Stimulated activated CD4-positive, alpha-beta T cell treated with anti-CD3 and anti-CD28 coated beads, Interleukin-15, amount 100 ng/mL, for 48 hours (primary cell): Measurements from ENCODE around the gene ZNF778.
A peak's percentile ranks its signal among the peaks of the same experiment; 100 is the strongest.
"Not testable (repeated sequence)": the region's sequence is repeated elsewhere in the genome, so short reads cannot be mapped to it uniquely, and the experiment has no call there.

ENCODE experiments used
- DNase-seq, 2 donors: peaks; one replicate each; pipeline ENCODE4 v3.0.0-alpha.2; 2020; ENCODE audit warnings: low read depth in 2 of 2

Gene ZNF778

GRCh38 chr16:89179656-89180315 lies 37.7 kb upstream of the ZNF778 start:
- no peak for DNase-seq

GRCh38 chr16:89183463-89183862 lies 34.0 kb upstream of the ZNF778 start:
- no peak for DNase-seq

GRCh38 chr16:89183975-89184676 lies 33.4 kb upstream of the ZNF778 start:
- DNase-seq: no peak

GRCh38 chr16:89184677-89184932 lies 32.9 kb upstream of the ZNF778 start:
- no peak for DNase-seq

GRCh38 chr16:89184933-89185794 lies 32.3 kb upstream of the ZNF778 start:
- DNase-seq: no peak

GRCh38 chr16:89185887-89186592 lies 31.5 kb upstream of the ZNF778 start:
- DNase-seq: not testable (repeated sequence)

- DNase-seq: not testable (repeated sequence)
These were observed 30.9 kb upstream of the ZNF778 start for GRCh38 chr16:89186593-89187031.

GRCh38 chr16:89187032-89187769 lies 30.3 kb upstream of the ZNF778 start:
- no peak for DNase-seq

- no peak for DNase-seq
These were observed 29.6 kb upstream of the ZNF778 start for GRCh38 chr16:89187770-89188392.

- DNase-seq: not testable (repeated sequence)
These were observed 28.8 kb upstream of the ZNF778 start for GRCh38 chr16:89188471-89189357.

- no peak for DNase-seq
These were observed 28.0 kb upstream of the ZNF778 start for GRCh38 chr16:89189358-89190025.

GRCh38 chr16:89190150-89190958 lies 27.1 kb upstream of the ZNF778 start:
- DNase-seq: no peak

GRCh38 chr16:89191033-89191900 lies 26.2 kb upstream of the ZNF778 start:
- DNase-seq: no peak

GRCh38 chr16:89191901-89192185 lies 25.7 kb upstream of the ZNF778 start:
- DNase-seq: no peak

- DNase-seq: peak in 1 of 2 donors; percentile 89
These were observed 25.1 kb upstream of the ZNF778 start for GRCh38 chr16:89192186-89192955.

GRCh38 chr16:89192956-89193575 lies 24.4 kb upstream of the ZNF778 start:
- DNase-seq: peak; percentile 73 to 84
